AG08396 (cell line): ENCODE results near the gene OBSCN.

Experiments used
- DNase-seq: peaks from one replicate; pipeline ENCODE4 v3.0.0; 2012; ENCODE audit warnings: low spot score, mixed read lengths

OBSCN gene

GRCh38 chr1:228370941-228371740 is 163.3 kb downstream of the OBSCN start:
- no peak for DNase-seq

GRCh38 chr1:228371741-228372182 is 163.9 kb downstream of the OBSCN start:
- DNase-seq = no peak

- DNase-seq = no peak
These were observed 164.5 kb downstream of the OBSCN start for GRCh38 chr1:228372183-228373003.

- no peak for DNase-seq
These were observed 165.3 kb downstream of the OBSCN start for GRCh38 chr1:228373004-228373680.

- no peak for DNase-seq
These were observed 166.1 kb downstream of the OBSCN start for GRCh38 chr1:228373681-228374571.

GRCh38 chr1:228374711-228375577 is 167.1 kb downstream of the OBSCN start:
- DNase-seq = peak; percentile 95

GRCh38 chr1:228375578-228376261 is 167.9 kb downstream of the OBSCN start:
- no peak for DNase-seq

- no peak for DNase-seq
These were observed 168.4 kb downstream of the OBSCN start for GRCh38 chr1:228376262-228376628.

- DNase-seq = no peak
These were observed 169.1 kb downstream of the OBSCN start for GRCh38 chr1:228376651-228377631.

- no peak for DNase-seq
These were observed 169.8 kb downstream of the OBSCN start for GRCh38 chr1:228377664-228378089.

- DNase-seq = peak; percentile 89
These were observed 170.4 kb downstream of the OBSCN start for GRCh38 chr1:228378090-228378872.

GRCh38 chr1:228378873-228379460 is 171.1 kb downstream of the OBSCN start:
- no peak for DNase-seq

- no peak for DNase-seq
These were observed 171.8 kb downstream of the OBSCN start for GRCh38 chr1:228379666-228380065.

GRCh38 chr1:228381356-228381755 is 173.5 kb downstream of the OBSCN start:
- no peak for DNase-seq

- no peak for DNase-seq
These were observed 175.9 kb downstream of the OBSCN start for GRCh38 chr1:228383773-228384172.

GRCh38 chr1:228385232-228385631 is 177.4 kb downstream of the OBSCN start:
- DNase-seq = no peak

- DNase-seq = no peak
These were observed 179.5 kb downstream of the OBSCN start for GRCh38 chr1:228387321-228387720.
